Measurements from ENCODE around the gene COL4A2.

COL4A2 gene

GRCh38 chr13:110420626-110421025 is 113.5 kb downstream of the COL4A2 start:
- in situ Hi-C loops (cut with HindIII; ENCODE audit: low pct_ligation_motif_present, low sequenced_read_pairs) = no loop called here
- Histone ChIP-seq H3K36me3 (replicated peaks) (peaks cover 54% of the 10 kb centered on the region), H3K27me3 (replicated peaks) (no peaks in the 10 kb centered on the region), H3K4me3 (ENCODE audit: low read depth, low read length) (no peak overlapping the region), H3K27ac (peak overlapping the region; percentile 98)
- no peak for TF ChIP-seq CTCF (IDR thresholded peaks at IDR 0.05; ENCODE audit: low read depth, low read length, missing control alignments)
- no peak for DNase-seq

GRCh38 chr13:110421061-110421460 is 114.0 kb downstream of the COL4A2 start:
- Histone ChIP-seq H3K27ac (peak overlapping the region; percentile 98), H3K36me3 (replicated peaks) (peaks cover 54% of the 10 kb centered on the region), H3K4me3 (ENCODE audit: low read depth, low read length) (no peak overlapping the region), H3K27me3 (replicated peaks) (no peaks in the 10 kb centered on the region)
- in situ Hi-C loops (cut with HindIII; ENCODE audit: low pct_ligation_motif_present, low sequenced_read_pairs) = no loop called here
- no peak for DNase-seq
- no peak for TF ChIP-seq CTCF (IDR thresholded peaks at IDR 0.05; ENCODE audit: low read depth, low read length, missing control alignments)

GRCh38 chr13:110421696-110422385 is 114.8 kb downstream of the COL4A2 start:
- in situ Hi-C loops (cut with HindIII; ENCODE audit: low pct_ligation_motif_present, low sequenced_read_pairs) = no loop called here
- Histone ChIP-seq H3K27me3 (replicated peaks) (no peaks in the 10 kb centered on the region), H3K4me3 (ENCODE audit: low read depth, low read length) (no peak overlapping the region), H3K27ac (peak overlapping the region; percentile 98), H3K36me3 (replicated peaks) (peaks cover 57% of the 10 kb centered on the region)
- no peak for TF ChIP-seq CTCF (IDR thresholded peaks at IDR 0.05; ENCODE audit: low read depth, low read length, missing control alignments)
- DNase-seq = peak; percentile 82

- H3K27me3 ChIP-seq (replicated peaks) = no peaks in the 10 kb centered on the region
- TF ChIP-seq CTCF (IDR thresholded peaks at IDR 0.05; ENCODE audit: low read depth, low read length, missing control alignments) = no peak
- no peak overlapping the region for H3K4me3 ChIP-seq (ENCODE audit: low read depth, low read length)
- DNase-seq = no peak
- peak overlapping the region; percentile 98 for H3K27ac ChIP-seq
- peaks cover 63% of the 10 kb centered on the region for H3K36me3 ChIP-seq (replicated peaks)
- in situ Hi-C loops (cut with HindIII; ENCODE audit: low pct_ligation_motif_present, low sequenced_read_pairs) = no loop called here
Observed at GRCh38 chr13:110422913-110423688, 116.0 kb downstream of the COL4A2 start.

GRCh38 chr13:110423689-110424302 is 116.7 kb downstream of the COL4A2 start:
- Histone ChIP-seq H3K36me3 (replicated peaks) (peaks cover 70% of the 10 kb centered on the region), H3K27me3 (replicated peaks) (no peaks in the 10 kb centered on the region), H3K27ac (peak overlapping the region; percentile 98), H3K4me3 (ENCODE audit: low read depth, low read length) (no peak overlapping the region)
- no peak for TF ChIP-seq CTCF (IDR thresholded peaks at IDR 0.05; ENCODE audit: low read depth, low read length, missing control alignments)
- in situ Hi-C loops (cut with HindIII; ENCODE audit: low pct_ligation_motif_present, low sequenced_read_pairs) = no loop called here
- DNase-seq = no peak
